Measurements from ENCODE around the gene KPNA1. TPM values are rescaled to one million over a fixed set of nuclear protein-coding genes. Genes with fewer than 3 reads are reported as not detected.

Gene KPNA1
- total RNA-seq, 1 experiment from 2014 or later: 64.3 TPM

GRCh38 chr3:122496508-122496907 is 18.2 kb downstream of the KPNA1 start:
- no TSS peak for BruUV-seq (replicated peaks)
- no peaks in the 10 kb centered on the region for H3K9me2 ChIP-seq (replicated peaks; ENCODE audit: low read length)
- no peaks in the 10 kb centered on the region for H3K27me3 ChIP-seq (ENCODE audit: low read length)
- H3K4me1 ChIP-seq (ENCODE audit: insufficient read depth, low read length): peaks cover 24% of the 10 kb centered on the region
- H3F3A ChIP-seq (ENCODE audit: low read length, unreplicated experiment): peaks cover 11% of the 10 kb centered on the region
- no peak for TF ChIP-seq EZH2 (IDR thresholded peaks at IDR 0.05; ENCODE audit: low read length, unreplicated experiment)
- no peaks in the 10 kb centered on the region for H3K9me3 ChIP-seq (ENCODE audit: low read length)
- no peak overlapping the region for H3K4me2 ChIP-seq (ENCODE audit: low read length)
- no peak for ATAC-seq
- intact Hi-C loops (cut with micrococcal nuclease): no loop called here
- ChIA-PET CTCF (no interaction called here), POLR2A (ENCODE audit: unreplicated experiment) (no interaction called here)
- H2AFZ ChIP-seq (ENCODE audit: low read length): no peak overlapping the region
- no peak overlapping the region for H3K4me3 ChIP-seq (ENCODE audit: low read length)
- no peak overlapping the region for H3K27ac ChIP-seq (ENCODE audit: low read length)
- DNase-seq: no peak
- peaks cover 89% of the 10 kb centered on the region for H3K79me2 ChIP-seq (ENCODE audit: low read length)
- H3K36me3 ChIP-seq (ENCODE audit: low read depth, low read length): peaks cover 41% of the 10 kb centered on the region
- peaks cover 27% of the 10 kb centered on the region for H4K20me1 ChIP-seq (ENCODE audit: low read length)
- H3K9ac ChIP-seq (ENCODE audit: low read length): no peak overlapping the region

GRCh38 chr3:122493296-122493695 is 21.4 kb downstream of the KPNA1 start:
- H3F3A ChIP-seq (ENCODE audit: low read length, unreplicated experiment): peaks cover 11% of the 10 kb centered on the region
- H3K4me3 ChIP-seq (ENCODE audit: low read length): no peak overlapping the region
- H3K27me3 ChIP-seq (ENCODE audit: low read length): no peaks in the 10 kb centered on the region
- H2AFZ ChIP-seq (ENCODE audit: low read length): no peak overlapping the region
- no peak overlapping the region for H3K27ac ChIP-seq (ENCODE audit: low read length)
- POLR2A ChIA-PET (ENCODE audit: unreplicated experiment): no interaction called here
- DNase-seq: no peak
- intact Hi-C loops (cut with micrococcal nuclease): no loop called here
- H3K4me2 ChIP-seq (ENCODE audit: low read length): no peak overlapping the region
- ATAC-seq: no peak
- TF ChIP-seq EZH2 (IDR thresholded peaks at IDR 0.05; ENCODE audit: low read length, unreplicated experiment) (no peak), EZH2phosphoT487 (IDR thresholded peaks at IDR 0.05; ENCODE audit: borderline replicate concordance, low read length) (no peak), CTCF (conservative IDR thresholded peaks at IDR 0.05; ENCODE audit: low read depth, low read length) (no peak)
- no peak overlapping the region for H3K9ac ChIP-seq (ENCODE audit: low read length)
- H4K20me1 ChIP-seq (ENCODE audit: low read length): peaks cover 22% of the 10 kb centered on the region
- H3K9me2 ChIP-seq (replicated peaks; ENCODE audit: low read length): no peaks in the 10 kb centered on the region
- CTCF ChIA-PET: no interaction called here
- peaks cover 55% of the 10 kb centered on the region for H3K36me3 ChIP-seq (ENCODE audit: low read depth, low read length)
- BruUV-seq (replicated peaks): no TSS peak
- no peaks in the 10 kb centered on the region for H3K9me3 ChIP-seq (ENCODE audit: low read length)
- peaks cover 16% of the 10 kb centered on the region for H3K4me1 ChIP-seq (ENCODE audit: insufficient read depth, low read length)
- peaks cover 85% of the 10 kb centered on the region for H3K79me2 ChIP-seq (ENCODE audit: low read length)

- Histone ChIP-seq H3K4me3 (ENCODE audit: low read length) (no peak overlapping the region), H3K27me3 (ENCODE audit: low read length) (no peaks in the 10 kb centered on the region), H3K36me3 (ENCODE audit: low read depth, low read length) (peaks cover 33% of the 10 kb centered on the region), H3K9me2 (replicated peaks; ENCODE audit: low read length) (no peaks in the 10 kb centered on the region), H3K79me2 (ENCODE audit: low read length) (peaks cover 87% of the 10 kb centered on the region), H3K4me1 (ENCODE audit: insufficient read depth, low read length) (peaks cover 9% of the 10 kb centered on the region; the same call in 1 of the 2 replicates), H3F3A (ENCODE audit: low read length, unreplicated experiment) (peaks cover 3% of the 10 kb centered on the region), H3K9ac (ENCODE audit: low read length) (no peak overlapping the region), H3K9me3 (ENCODE audit: low read length) (no peaks in the 10 kb centered on the region), H3K27ac (ENCODE audit: low read length) (no peak overlapping the region), H2AFZ (ENCODE audit: low read length) (no peak overlapping the region), H3K4me2 (ENCODE audit: low read length) (no peak overlapping the region), H4K20me1 (ENCODE audit: low read length) (peaks cover 16% of the 10 kb centered on the region)
- ATAC-seq (no peak), DNase-seq (no peak)
- CTCF ChIA-PET: no interaction called here
- TF ChIP-seq EZH2 (IDR thresholded peaks at IDR 0.05; ENCODE audit: low read length, unreplicated experiment): no peak
- no peak for TF ChIP-seq EZH2phosphoT487 (IDR thresholded peaks at IDR 0.05; ENCODE audit: borderline replicate concordance, low read length)
- no peak for TF ChIP-seq CTCF (conservative IDR thresholded peaks at IDR 0.05; ENCODE audit: low read depth, low read length)
- intact Hi-C loops (cut with micrococcal nuclease): no loop called here
- BruUV-seq (replicated peaks): no TSS peak
- POLR2A ChIA-PET (ENCODE audit: unreplicated experiment): no interaction called here
Measured at GRCh38 chr3:122488262-122488973, 26.3 kb downstream of the KPNA1 start.

All from PC-3 (cell line).